ENCODE results near the gene MBNL1. TPM values are rescaled to one million over a fixed set of nuclear protein-coding genes. Genes with fewer than 3 reads are reported as not detected.
A peak's percentile ranks its signal among the peaks of the same experiment; 100 is the strongest.

MBNL1 gene
- total RNA-seq, 2 experiments from 2014 or later, result 446 to 447 TPM

GRCh38 chr3:152459572-152459971, 190.8 kb downstream of the MBNL1 start:
- H3K9me3 Mint-ChIP-seq, result no peaks in the 10 kb centered on the region
- POLR2A ChIA-PET, result no interaction called here
- H3K27me3 Mint-ChIP-seq, result no peaks in the 10 kb centered on the region
- peak overlapping the region; percentile 45 for H3K27ac Mint-ChIP-seq
- peaks cover 22% of the 10 kb centered on the region for H3K4me1 Mint-ChIP-seq
- no peak for DNase-seq
- ATAC-seq (ENCODE audit: low read depth), result no peak
- H3K4me3 Mint-ChIP-seq, result no peak overlapping the region
- H3K36me3 Mint-ChIP-seq, result peaks cover 31% of the 10 kb centered on the region

GRCh38 chr3:152460936-152461335, 192.2 kb downstream of the MBNL1 start:
- H3K36me3 Mint-ChIP-seq, result peaks cover 30% of the 10 kb centered on the region
- H3K4me1 Mint-ChIP-seq, result peaks cover 19% of the 10 kb centered on the region
- ATAC-seq (ENCODE audit: low read depth) (no peak), DNase-seq (no peak)
- H3K4me3 Mint-ChIP-seq, result no peak overlapping the region
- no peaks in the 10 kb centered on the region for H3K27me3 Mint-ChIP-seq
- peak overlapping the region; percentile 40 for H3K27ac Mint-ChIP-seq
- no peaks in the 10 kb centered on the region for H3K9me3 Mint-ChIP-seq
- POLR2A ChIA-PET, result interaction anchor here (1.4 kb wide), 1 partner anchor 192 kb away, joined by 3 read pairs; the partner anchor contains the start of gene MBNL1

GRCh38 chr3:152461460-152461859, 192.7 kb downstream of the MBNL1 start:
- Mint-ChIP-seq H3K4me3 (no peak overlapping the region), H3K27me3 (no peaks in the 10 kb centered on the region), H3K9me3 (no peaks in the 10 kb centered on the region), H3K36me3 (peaks cover 31% of the 10 kb centered on the region), H3K27ac (no peak overlapping the region), H3K4me1 (peaks cover 21% of the 10 kb centered on the region)
- no peak for ATAC-seq (ENCODE audit: low read depth)
- no peak for DNase-seq
- POLR2A ChIA-PET, result interaction anchor here (1.4 kb wide), 1 partner anchor 193 kb away, joined by 3 read pairs; the partner anchor contains the start of gene MBNL1

- peak; percentile 59 for ATAC-seq (ENCODE audit: low read depth)
- no peak for DNase-seq
- no peak overlapping the region for H3K4me3 Mint-ChIP-seq
- POLR2A ChIA-PET, result interaction anchor here (0.7 kb wide), 1 partner anchor 164 kb away, joined by 4 read pairs; no protein-coding TSS in a partner anchor
- no peaks in the 10 kb centered on the region for H3K27me3 Mint-ChIP-seq
- peaks cover 8% of the 10 kb centered on the region for H3K4me1 Mint-ChIP-seq
- peaks cover 14% of the 10 kb centered on the region for H3K36me3 Mint-ChIP-seq
- H3K27ac Mint-ChIP-seq, result no peak overlapping the region
- no peaks in the 10 kb centered on the region for H3K9me3 Mint-ChIP-seq
Observed at GRCh38 chr3:152466784-152467183, 198.1 kb downstream of the MBNL1 start.

- Mint-ChIP-seq H3K4me1 (peaks cover 12% of the 10 kb centered on the region), H3K27ac (no peak overlapping the region), H3K27me3 (peaks cover 3% of the 10 kb centered on the region), H3K9me3 (no peaks in the 10 kb centered on the region), H3K36me3 (peaks cover 11% of the 10 kb centered on the region), H3K4me3 (no peak overlapping the region)
- POLR2A ChIA-PET, result no interaction called here
- ATAC-seq (ENCODE audit: low read depth), result no peak
- no peak for DNase-seq
Observed at GRCh38 chr3:152469248-152470025, 200.7 kb downstream of the MBNL1 start.

GRCh38 chr3:152470095-152470494, 201.4 kb downstream of the MBNL1 start:
- no peak for ATAC-seq (ENCODE audit: low read depth)
- POLR2A ChIA-PET, result no interaction called here
- no peak for DNase-seq
- peaks cover 8% of the 10 kb centered on the region for H3K36me3 Mint-ChIP-seq
- peaks cover 10% of the 10 kb centered on the region for H3K4me1 Mint-ChIP-seq
- no peak overlapping the region for H3K4me3 Mint-ChIP-seq
- H3K9me3 Mint-ChIP-seq, result no peaks in the 10 kb centered on the region
- no peak overlapping the region for H3K27ac Mint-ChIP-seq
- H3K27me3 Mint-ChIP-seq, result peaks cover 3% of the 10 kb centered on the region

GRCh38 chr3:152470893-152471292, 202.2 kb downstream of the MBNL1 start:
- Mint-ChIP-seq H3K27ac (no peak overlapping the region), H3K27me3 (peaks cover 3% of the 10 kb centered on the region), H3K36me3 (peaks cover 8% of the 10 kb centered on the region), H3K9me3 (no peaks in the 10 kb centered on the region), H3K4me1 (peaks cover 10% of the 10 kb centered on the region), H3K4me3 (no peak overlapping the region)
- no peak for ATAC-seq (ENCODE audit: low read depth)
- DNase-seq, result no peak
- POLR2A ChIA-PET, result no interaction called here

GRCh38 chr3:152471814-152472671, 203.3 kb downstream of the MBNL1 start:
- no peak for DNase-seq
- H3K36me3 Mint-ChIP-seq, result peaks cover under 1% of the 10 kb centered on the region
- H3K9me3 Mint-ChIP-seq, result no peaks in the 10 kb centered on the region
- H3K4me3 Mint-ChIP-seq, result no peak overlapping the region
- POLR2A ChIA-PET, result interaction anchor here (0.7 kb wide), 1 partner anchor 293 kb away, joined by 3 read pairs; no protein-coding TSS in a partner anchor
- peak; percentile 79 for ATAC-seq (ENCODE audit: low read depth)
- H3K27me3 Mint-ChIP-seq, result peaks cover 3% of the 10 kb centered on the region
- peak overlapping the region; percentile 39 for H3K27ac Mint-ChIP-seq
- H3K4me1 Mint-ChIP-seq, result peaks cover 5% of the 10 kb centered on the region

- peaks cover 4% of the 10 kb centered on the region for H3K4me1 Mint-ChIP-seq
- H3K27me3 Mint-ChIP-seq, result peaks cover 3% of the 10 kb centered on the region
- no peak overlapping the region for H3K4me3 Mint-ChIP-seq
- H3K9me3 Mint-ChIP-seq, result no peaks in the 10 kb centered on the region
- no peaks in the 10 kb centered on the region for H3K36me3 Mint-ChIP-seq
- DNase-seq, result no peak
- POLR2A ChIA-PET, result no interaction called here
- peak overlapping the region; percentile 39 for H3K27ac Mint-ChIP-seq
- ATAC-seq (ENCODE audit: low read depth), result no peak
Observed at GRCh38 chr3:152472672-152472954, 203.9 kb downstream of the MBNL1 start.

GRCh38 chr3:152474585-152474984, 205.9 kb downstream of the MBNL1 start:
- POLR2A ChIA-PET, result no interaction called here
- H3K36me3 Mint-ChIP-seq, result no peaks in the 10 kb centered on the region
- ATAC-seq (ENCODE audit: low read depth) (no peak), DNase-seq (no peak)
- no peak overlapping the region for H3K4me3 Mint-ChIP-seq
- H3K9me3 Mint-ChIP-seq, result no peaks in the 10 kb centered on the region
- peaks cover 3% of the 10 kb centered on the region for H3K27me3 Mint-ChIP-seq
- H3K4me1 Mint-ChIP-seq, result peaks cover 4% of the 10 kb centered on the region
- no peak overlapping the region for H3K27ac Mint-ChIP-seq

- POLR2A ChIA-PET, result no interaction called here
- Mint-ChIP-seq H3K27me3 (peaks cover 11% of the 10 kb centered on the region), H3K36me3 (no peaks in the 10 kb centered on the region), H3K27ac (no peak overlapping the region), H3K4me1 (peaks cover 2% of the 10 kb centered on the region), H3K9me3 (peaks cover 4% of the 10 kb centered on the region), H3K4me3 (no peak overlapping the region)
- no peak for ATAC-seq (ENCODE audit: low read depth)
- no peak for DNase-seq
Observed at GRCh38 chr3:152477422-152477821, 208.7 kb downstream of the MBNL1 start.

- peaks cover 2% of the 10 kb centered on the region for H3K36me3 Mint-ChIP-seq
- POLR2A ChIA-PET, result no interaction called here
- H3K27ac Mint-ChIP-seq, result no peak overlapping the region
- H3K4me3 Mint-ChIP-seq, result no peak overlapping the region
- peaks cover 9% of the 10 kb centered on the region for H3K9me3 Mint-ChIP-seq
- ATAC-seq (ENCODE audit: low read depth) (no peak), DNase-seq (no peak)
- no peaks in the 10 kb centered on the region for H3K4me1 Mint-ChIP-seq
- peaks cover 9% of the 10 kb centered on the region for H3K27me3 Mint-ChIP-seq
Observed at GRCh38 chr3:152480282-152480953, 211.7 kb downstream of the MBNL1 start.

GRCh38 chr3:152486364-152486763, 217.6 kb downstream of the MBNL1 start:
- Mint-ChIP-seq H3K4me1 (no peaks in the 10 kb centered on the region), H3K27me3 (peaks cover 5% of the 10 kb centered on the region), H3K27ac (no peak overlapping the region), H3K36me3 (peaks cover 6% of the 10 kb centered on the region), H3K4me3 (no peak overlapping the region), H3K9me3 (peaks cover 9% of the 10 kb centered on the region)
- ATAC-seq (ENCODE audit: low read depth), result no peak
- DNase-seq, result no peak
- POLR2A ChIA-PET, result interaction anchor here (0.5 kb wide), 1 partner anchor 7 kb away, joined by 3 read pairs; no protein-coding TSS in a partner anchor

All from activated naive CD8-positive, alpha-beta T cell treated with anti-CD3 and anti-CD28 coated beads, Interleukin-2, amount 10 ng/mL, durations not matched to agents 7 days and 5 days (primary cell).